Right lobe of liver (tissue), 6 donors: ENCODE measurements around the gene TSEN34. TPM values are rescaled to one million over a fixed set of nuclear protein-coding genes. Genes with fewer than 3 reads are reported as not detected.

ENCODE experiments used
- ATAC-seq, 4 donors: fragments of 200-7000 bp; cut with Tn5 transposase; one replicate each; pipeline ENCODE4 v1.9.1; 2020; ENCODE audit warnings: mild to moderate bottlenecking in 4 of 4, moderate library complexity in 4 of 4
- DNase-seq, 3 donors: peaks; one replicate each; pipeline ENCODE4 v3.0.0-alpha.2; 2020
- H3K27ac ChIP-seq, 3 donors: fragments of 200-600 bp; one replicate each; pipeline ENCODE4 v1.8.0; 2022
- H3K27me3 ChIP-seq, 2 donors: fragments of 200-600 bp; one replicate each; pipeline ENCODE4 v1.8.0; 2022
- H3K36me3 ChIP-seq, 4 donors: fragments of 200-600 bp; sonication (generic) in 1 of 4; one replicate each; pipeline versions ENCODE4 v1.5.1 to v1.8.0; 2017 to 2022; ENCODE audit warnings: control low read depth in 1 of 4
- H3K4me1 ChIP-seq, 4 donors: fragments of 200-600 bp; sonication (generic) in 1 of 4; one replicate each; pipeline versions ENCODE4 v1.5.1 to v1.8.0; 2017 to 2022; ENCODE audit warnings: control low read depth in 1 of 4
- H3K4me3 ChIP-seq, 3 donors: fragments of 200-600 bp; one replicate each; pipeline ENCODE4 v1.8.0; 2022
- H3K9me3 ChIP-seq, 4 donors: fragments of 200-600 bp; sonication (generic) in 1 of 4; one replicate each; pipeline versions ENCODE4 v1.5.1 to v1.8.0; 2017 to 2022; ENCODE audit warnings: control low read depth in 1 of 4
- POLR2A ChIP-seq: fragments of 450-650 bp; IDR thresholded peaks from one replicate; pipeline ENCODE4 v1.6.1; 2017; ENCODE audit warnings: antibody characterized with exemption, mild to moderate bottlenecking
- WGBS: methylation state at CpG from one replicate; pipeline ENCODE4 v1.1.6; 2018; ENCODE audit warnings: low coverage, low lambda C conversion rate; ENCODE audit not compliant: insufficient coverage; ENCODE audit errors: missing lambda C conversion rate; 5-methylcytosine and 5-hydroxymethylcytosine counted together
- intact Hi-C, 2 donors: fragments of 100-400 bp; cut with DNase I; formaldehyde crosslinking; loops; one replicate each; pipeline versions ENCODE4 v1.11.2 to v1.14.1; 2022
- total RNA-seq, 6 experiments: library from RNA; depleted of rRNA in 2 of 6; stranded (reverse); fragments of >200 nt in 2 of 6; fragmentation: NEBNext Ultra II Directional in 3 of 6; extraction: Animal tissue kit (Norgen Biotek cat#: 25700) in 3 of 6; gene quantifications; one replicate each; pipeline versions ENCODE4 v1.1.0 to v1.2.4, GENCODE V29; 2016 to 2023
- TF ChIP-seq, protein P1 (sequence below), 4 donors: fragments of 200-600 bp in 3 of 4; fragments of 450-650 bp in 1 of 4; IDR thresholded peaks; one replicate each; pipeline versions ENCODE4 v1.5.1 to v1.8.0; 2016 to 2022; ENCODE audit warnings: antibody characterized with exemption in 4 of 4, mild to moderate bottlenecking in 2 of 4
- donor health status: DM: no; HTN: yes; CAD: no.
- donor health status: DM: no; HTN: no; CAD: no.
- donor health status: DM: no; HTN: no; CAD: no.
- donor health status: DM: no; HTN: yes; CAD: no.
- donor health status: DM: no; HTN: yes; CAD: no.

TSEN34 gene
- total RNA-seq, 6 experiments from 2014 or later, result 11.8 to 31.9 (median 17.9) TPM

DNA sequence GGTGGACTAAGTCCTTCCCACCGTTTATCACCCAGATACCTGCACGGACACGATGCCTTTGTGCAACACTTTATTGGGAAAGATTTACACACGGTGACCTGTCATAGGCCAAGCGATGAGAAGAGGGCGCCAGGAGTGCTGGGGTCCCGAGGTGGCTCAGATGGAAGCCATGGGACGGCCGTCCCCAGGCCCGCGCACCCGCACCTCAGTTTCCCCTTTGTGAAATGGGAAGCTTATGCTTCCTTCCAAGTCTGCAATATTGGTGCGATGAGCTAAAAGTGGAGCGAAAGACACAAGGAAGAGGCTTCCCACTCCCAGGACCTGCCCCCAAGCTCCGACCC, 17.8 kb upstream of the TSEN34 start:
- no peak for DNase-seq
- no peak for ATAC-seq
- H3K4me3 ChIP-seq, result no peak overlapping the region
- H3K4me1 ChIP-seq, result no peaks in the 10 kb centered on the region
- H3K27me3 ChIP-seq, result no peaks in the 10 kb centered on the region
- 36% methylated on average over 4 of the region's 15 CpGs for WGBS
- TF ChIP-seq, protein P1, sequence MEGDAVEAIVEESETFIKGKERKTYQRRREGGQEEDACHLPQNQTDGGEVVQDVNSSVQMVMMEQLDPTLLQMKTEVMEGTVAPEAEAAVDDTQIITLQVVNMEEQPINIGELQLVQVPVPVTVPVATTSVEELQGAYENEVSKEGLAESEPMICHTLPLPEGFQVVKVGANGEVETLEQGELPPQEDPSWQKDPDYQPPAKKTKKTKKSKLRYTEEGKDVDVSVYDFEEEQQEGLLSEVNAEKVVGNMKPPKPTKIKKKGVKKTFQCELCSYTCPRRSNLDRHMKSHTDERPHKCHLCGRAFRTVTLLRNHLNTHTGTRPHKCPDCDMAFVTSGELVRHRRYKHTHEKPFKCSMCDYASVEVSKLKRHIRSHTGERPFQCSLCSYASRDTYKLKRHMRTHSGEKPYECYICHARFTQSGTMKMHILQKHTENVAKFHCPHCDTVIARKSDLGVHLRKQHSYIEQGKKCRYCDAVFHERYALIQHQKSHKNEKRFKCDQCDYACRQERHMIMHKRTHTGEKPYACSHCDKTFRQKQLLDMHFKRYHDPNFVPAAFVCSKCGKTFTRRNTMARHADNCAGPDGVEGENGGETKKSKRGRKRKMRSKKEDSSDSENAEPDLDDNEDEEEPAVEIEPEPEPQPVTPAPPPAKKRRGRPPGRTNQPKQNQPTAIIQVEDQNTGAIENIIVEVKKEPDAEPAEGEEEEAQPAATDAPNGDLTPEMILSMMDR (IDR thresholded peaks at IDR 0.05), result no peak
- no peak for TF ChIP-seq POLR2A
- intact Hi-C loops, result loop anchor here (5.0 kb wide), 1 partner anchor 59 kb away; no protein-coding TSS in a partner anchor
- H3K9me3 ChIP-seq, result no peaks in the 10 kb centered on the region
- no peaks in the 10 kb centered on the region for H3K36me3 ChIP-seq
- no peak overlapping the region for H3K27ac ChIP-seq

DNA sequence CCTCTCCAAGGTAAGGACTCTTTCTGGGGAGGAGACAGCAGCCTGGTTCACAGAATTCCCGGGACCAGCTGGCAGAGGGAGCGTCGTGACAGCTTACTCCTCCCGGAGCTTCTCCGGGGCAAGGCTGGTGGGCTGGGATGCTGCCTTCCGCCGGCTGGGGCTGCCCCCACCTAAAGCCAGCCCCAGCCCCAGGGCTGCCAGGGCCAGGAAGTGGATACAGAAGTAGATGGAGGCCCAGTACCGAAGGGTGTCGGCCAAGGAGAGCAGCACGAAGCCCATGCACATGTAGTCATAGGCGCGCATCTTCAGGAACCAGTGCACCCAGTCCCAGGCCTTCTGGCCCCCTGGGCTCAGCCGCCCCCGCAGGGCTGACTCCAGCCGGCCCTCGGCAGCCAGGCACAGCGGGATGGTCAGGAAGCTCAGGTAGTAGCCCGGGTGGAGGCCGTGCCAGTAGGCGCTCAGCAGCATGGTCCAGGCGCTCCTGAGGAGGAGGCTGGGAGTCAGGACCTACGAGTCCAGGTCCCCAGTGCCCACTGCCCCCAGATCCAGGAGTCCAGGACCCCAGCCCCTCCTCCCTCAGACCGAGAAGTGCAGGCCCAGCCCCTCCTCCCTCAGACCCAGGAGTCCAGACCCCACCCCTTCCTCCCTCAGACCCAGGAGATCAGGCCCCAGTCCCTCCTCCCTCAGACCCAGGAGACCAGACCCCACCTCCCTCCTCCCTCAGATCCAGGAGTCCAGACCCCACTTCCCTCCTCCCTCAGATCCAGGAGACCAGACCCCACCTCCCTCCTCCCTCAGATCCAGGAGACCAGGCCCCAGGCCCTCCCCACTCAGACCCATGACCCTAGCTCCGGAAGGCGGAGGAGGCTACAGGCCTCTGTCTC, 16.9 kb upstream of the TSEN34 start:
- Histone ChIP-seq H3K27ac (no peak overlapping the region), H3K4me3 (no peak overlapping the region), H3K9me3 (no peaks in the 10 kb centered on the region), H3K4me1 (no peaks in the 10 kb centered on the region), H3K36me3 (no peaks in the 10 kb centered on the region), H3K27me3 (no peaks in the 10 kb centered on the region)
- 80% methylated on average over 3 of the region's 25 CpGs for WGBS
- intact Hi-C loops, result loop anchor here (5.0 kb wide), 1 partner anchor 58 kb away; no protein-coding TSS in a partner anchor
- ATAC-seq (peak in 2 of 4 donors; percentile 11 to 12), DNase-seq (no peak)
- TF ChIP-seq, protein P1 (IDR thresholded peaks at IDR 0.05), result no peak
- no peak for TF ChIP-seq POLR2A

DNA sequence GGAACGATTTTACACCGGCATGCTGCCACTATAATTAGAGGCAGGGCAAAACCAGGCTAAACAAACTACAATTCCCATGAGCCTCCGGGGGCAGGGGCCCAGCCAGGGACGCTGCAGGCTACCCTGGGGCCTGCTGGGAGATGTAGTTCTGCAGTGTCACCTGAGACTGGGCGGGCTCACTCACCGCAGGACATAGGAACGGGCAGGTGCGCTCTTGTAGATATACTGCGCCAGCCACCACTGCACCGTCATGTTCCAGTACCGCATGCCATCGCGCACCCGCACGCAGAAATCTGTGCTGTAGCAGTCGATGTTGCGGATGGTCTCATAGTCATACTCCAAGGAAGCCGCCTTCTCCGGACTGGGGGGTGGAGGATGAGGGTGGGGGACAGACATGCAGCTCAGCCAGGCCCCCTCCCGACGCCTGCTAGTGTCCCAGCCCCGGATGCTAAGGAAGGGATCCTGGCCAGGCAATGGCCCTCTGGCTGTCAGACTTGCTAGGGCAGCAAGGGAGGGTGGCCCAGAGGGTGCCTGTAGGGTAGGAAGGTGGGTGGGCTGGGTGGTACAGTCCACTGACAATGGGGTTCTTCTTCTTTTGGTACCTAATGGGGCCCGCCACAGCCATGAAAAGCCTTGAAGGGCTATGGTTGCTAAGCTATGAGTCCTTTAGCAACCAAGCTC, 12.4 kb upstream of the TSEN34 start:
- no peaks in the 10 kb centered on the region for H3K36me3 ChIP-seq
- intact Hi-C loops, result no loop called here
- TF ChIP-seq, protein P1 (IDR thresholded peaks at IDR 0.05), result no peak
- no peak for TF ChIP-seq POLR2A
- H3K9me3 ChIP-seq, result no peaks in the 10 kb centered on the region
- H3K27ac ChIP-seq, result no peak overlapping the region
- ATAC-seq, result peak; percentile 84 to 88 (median 86)
- H3K4me1 ChIP-seq, result no peaks in the 10 kb centered on the region
- no peak overlapping the region for H3K4me3 ChIP-seq
- WGBS, result 94% methylated on average over 3 of the region's 23 CpGs
- no peak for DNase-seq
- no peaks in the 10 kb centered on the region for H3K27me3 ChIP-seq

DNA sequence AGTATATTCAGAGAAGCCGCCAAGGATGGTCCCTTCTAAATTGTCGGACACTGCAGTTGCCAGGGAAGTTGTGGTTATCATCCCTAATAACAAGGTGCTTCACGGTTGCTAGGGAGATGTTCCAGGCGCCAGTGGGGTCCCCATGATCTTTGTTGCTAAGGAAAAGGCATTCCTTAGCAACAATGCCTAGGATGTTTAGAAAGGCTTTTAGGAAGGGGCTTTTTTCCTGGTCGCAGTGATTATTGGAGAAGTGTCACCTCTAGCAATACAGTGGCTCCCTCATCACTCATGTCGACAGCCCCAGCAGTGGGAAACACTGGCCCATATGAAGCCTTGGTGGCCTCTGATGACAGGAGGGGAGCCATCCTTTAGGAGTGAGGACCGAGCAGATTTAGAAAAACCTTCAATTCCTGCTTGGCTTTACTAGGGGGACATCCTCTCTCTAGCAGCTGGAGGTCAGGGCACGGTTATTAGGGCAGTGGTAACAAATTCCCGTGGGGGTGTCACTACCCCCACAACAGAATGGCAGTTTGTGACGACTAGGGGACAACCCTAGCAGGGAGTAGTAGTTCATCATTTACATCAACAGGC, 11.8 kb upstream of the TSEN34 start:
- DNase-seq (no peak), ATAC-seq (no peak)
- no peaks in the 10 kb centered on the region for H3K4me1 ChIP-seq
- no peaks in the 10 kb centered on the region for H3K36me3 ChIP-seq
- H3K27ac ChIP-seq, result no peak overlapping the region
- no peaks in the 10 kb centered on the region for H3K9me3 ChIP-seq
- TF ChIP-seq POLR2A, result no peak
- TF ChIP-seq, protein P1 (IDR thresholded peaks at IDR 0.05), result no peak
- no peak overlapping the region for H3K4me3 ChIP-seq
- no peaks in the 10 kb centered on the region for H3K27me3 ChIP-seq
- 83% methylated on average over 6 of the region's 10 CpGs for WGBS
- intact Hi-C loops, result no loop called here
